Muscle of leg (tissue), 11 donors: ENCODE measurements around the gene NTN1. TPM values are rescaled to one million over a fixed set of nuclear protein-coding genes. Genes with fewer than 3 reads are reported as not detected.
"Not testable (repeated sequence)": the region's sequence is repeated elsewhere in the genome, so short reads cannot be mapped to it uniquely, and the experiment has no call there.

Experiments used
- DNase-seq: peaks from one replicate; pipeline ENCODE4 v3.0.0; 2013
- H3K27ac ChIP-seq: one replicate; pipeline ENCODE4 v1.5.1; 2013; ENCODE audit warnings: mild to moderate bottlenecking, low read length, control low read depth
- H3K27me3 ChIP-seq: one replicate; pipeline ENCODE4 v1.6.1; 2013; ENCODE audit warnings: low read length; ENCODE audit not compliant: control insufficient read depth, insufficient read depth
- H3K36me3 ChIP-seq: one replicate; pipeline ENCODE4 v1.6.1; 2013; ENCODE audit warnings: low read length; ENCODE audit not compliant: control insufficient read depth, insufficient read depth
- H3K4me1 ChIP-seq: one replicate; pipeline ENCODE4 v1.6.1; 2013; ENCODE audit warnings: low read length; ENCODE audit not compliant: control insufficient read depth, insufficient read depth
- H3K4me3 ChIP-seq: one replicate; pipeline ENCODE4 v1.5.1; 2013; ENCODE audit warnings: low read length, control low read depth
- H3K9me3 ChIP-seq: replicated peaks from 2 replicates; pipeline ENCODE4 v1.6.1; 2013; ENCODE audit warnings: low read depth, low read length; ENCODE audit not compliant: control insufficient read depth
- WGBS: methylation state at CpG from one replicate; pipeline ENCODE4 v1.1.5; 2013; ENCODE audit warnings: missing lambda C conversion rate; ENCODE audit not compliant: insufficient coverage; 5-methylcytosine and 5-hydroxymethylcytosine counted together
- polyA plus RNA-seq, 8 donors: library from polyadenylated mRNA; unstranded; fragments of 120-200 nt; gene quantifications; one replicate each; pipeline versions ENCODE4 v1.2.1 to v1.2.3, GENCODE V29; 2013; ENCODE audit warnings: inconsistent platforms in 1 of 8, low replicate concordance in 1 of 8; ENCODE audit not compliant: insufficient read length in 8 of 8, insufficient read depth in 1 of 8
- total RNA-seq: library from RNA; stranded (reverse); fragments of 120-200 nt; gene quantifications from one replicate; pipeline ENCODE4 v1.2.4, GENCODE V29; 2013

The NTN1 gene
- total and polyA plus RNA-seq, 9 donors: 3.5 to 14.4 (median 5.6) TPM

DNA sequence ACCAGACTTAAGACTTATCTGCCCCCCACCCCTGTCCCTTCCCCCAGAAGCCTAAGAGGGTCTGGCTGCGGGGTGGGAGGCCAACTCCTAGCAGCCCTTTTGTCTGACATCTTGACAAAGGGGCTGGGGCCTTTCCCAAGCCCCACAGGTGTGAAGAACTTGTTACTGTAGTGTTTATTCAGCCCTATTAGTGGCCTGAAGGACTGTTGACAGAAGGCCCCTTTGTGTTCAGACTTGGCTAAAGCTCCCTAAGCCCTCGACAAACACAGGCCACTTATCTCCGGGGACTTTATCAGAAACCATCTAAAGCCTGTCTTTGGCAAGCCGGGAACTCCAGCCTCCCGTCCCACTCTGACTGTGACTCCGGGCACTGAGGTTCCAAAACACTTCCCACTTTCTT, 129.8 kb downstream of the NTN1 start:
- Histone ChIP-seq H3K36me3 (no peaks in the 10 kb centered on the region), H3K4me1 (peaks cover 17% of the 10 kb centered on the region), H3K4me3 (no peak overlapping the region), H3K9me3 (no peaks in the 10 kb centered on the region), H3K27me3 (no peaks in the 10 kb centered on the region), H3K27ac (no peak overlapping the region)
- 62% methylated on average over 4 of the region's 6 CpGs for WGBS
- no peak for DNase-seq

DNA sequence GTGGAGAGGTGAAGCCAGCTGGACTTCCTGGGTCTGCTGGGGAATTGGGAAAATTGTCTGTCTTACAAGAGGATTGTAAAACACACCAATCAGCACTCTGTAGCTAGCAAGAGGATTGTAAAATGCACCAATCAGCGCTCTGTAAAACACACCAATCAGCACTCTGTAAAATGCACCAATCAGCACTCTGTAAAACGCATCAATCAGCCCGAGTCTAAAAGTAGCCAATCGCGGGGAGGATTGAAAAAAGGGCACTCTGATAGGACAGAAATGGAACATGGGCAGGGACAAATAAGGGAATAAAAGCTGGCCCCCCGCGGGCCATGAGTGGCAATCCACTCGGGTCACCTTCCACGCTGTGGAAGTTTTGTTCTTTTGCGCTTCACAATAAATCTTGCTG, 130.4 kb downstream of the NTN1 start:
- 95% methylated on average over 9 of the region's 10 CpGs for WGBS
- peaks cover 17% of the 10 kb centered on the region for H3K4me1 ChIP-seq
- H3K4me3 ChIP-seq, H3K27me3 ChIP-seq, DNase-seq, H3K27ac ChIP-seq, H3K36me3 ChIP-seq, H3K9me3 ChIP-seq: not testable (repeated sequence)

DNA sequence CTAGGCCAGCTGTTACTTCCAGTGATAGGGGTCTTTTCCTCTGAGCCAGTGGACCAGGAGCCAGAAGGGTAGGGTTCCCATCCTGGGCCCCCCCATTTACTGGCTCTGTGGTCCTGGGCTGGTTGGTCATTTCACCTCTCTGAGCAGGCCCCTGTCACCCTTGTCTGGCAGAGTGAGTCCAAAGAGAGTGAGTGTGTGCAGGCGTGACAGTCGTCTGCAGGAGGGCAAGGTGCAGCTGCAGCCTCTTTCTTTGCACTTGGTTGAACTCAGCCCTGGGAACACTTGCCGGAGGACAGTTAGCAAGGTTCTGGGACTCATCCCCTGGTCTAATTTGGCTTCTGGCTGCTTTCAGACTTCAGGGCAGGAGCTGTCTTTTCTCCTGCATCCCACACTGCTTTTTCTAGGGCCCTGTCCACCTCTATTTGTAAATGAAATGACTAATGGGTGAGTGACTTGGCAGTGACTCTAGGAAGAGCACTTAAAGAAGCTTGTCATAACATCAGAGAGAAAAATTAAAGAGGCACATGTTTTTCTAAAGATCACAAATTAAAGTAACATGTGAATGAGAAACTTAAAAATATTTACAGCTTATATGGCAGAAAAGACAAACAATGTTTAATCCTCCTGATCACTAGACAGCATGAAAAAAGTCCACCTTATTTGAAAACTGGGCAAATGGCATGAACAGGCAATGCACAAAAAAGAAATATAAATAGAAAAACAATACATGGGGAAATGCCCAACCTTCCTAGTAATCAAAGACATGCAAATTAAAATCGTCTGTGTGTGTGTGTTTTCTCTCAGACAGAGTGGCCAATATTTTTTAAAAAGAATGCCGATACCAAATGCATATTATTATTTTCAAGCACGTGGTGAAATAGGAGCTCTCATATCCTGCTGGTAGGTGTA, 137.5 kb downstream of the NTN1 start:
- no peaks in the 10 kb centered on the region for H3K36me3 ChIP-seq
- no peak overlapping the region for H3K27ac ChIP-seq
- H3K27me3 ChIP-seq: peaks cover 3% of the 10 kb centered on the region
- peaks cover 5% of the 10 kb centered on the region for H3K9me3 ChIP-seq
- 77% methylated on average over 3 of the region's 6 CpGs for WGBS
- DNase-seq: no peak
- no peak overlapping the region for H3K4me3 ChIP-seq
- H3K4me1 ChIP-seq: no peaks in the 10 kb centered on the region

DNA sequence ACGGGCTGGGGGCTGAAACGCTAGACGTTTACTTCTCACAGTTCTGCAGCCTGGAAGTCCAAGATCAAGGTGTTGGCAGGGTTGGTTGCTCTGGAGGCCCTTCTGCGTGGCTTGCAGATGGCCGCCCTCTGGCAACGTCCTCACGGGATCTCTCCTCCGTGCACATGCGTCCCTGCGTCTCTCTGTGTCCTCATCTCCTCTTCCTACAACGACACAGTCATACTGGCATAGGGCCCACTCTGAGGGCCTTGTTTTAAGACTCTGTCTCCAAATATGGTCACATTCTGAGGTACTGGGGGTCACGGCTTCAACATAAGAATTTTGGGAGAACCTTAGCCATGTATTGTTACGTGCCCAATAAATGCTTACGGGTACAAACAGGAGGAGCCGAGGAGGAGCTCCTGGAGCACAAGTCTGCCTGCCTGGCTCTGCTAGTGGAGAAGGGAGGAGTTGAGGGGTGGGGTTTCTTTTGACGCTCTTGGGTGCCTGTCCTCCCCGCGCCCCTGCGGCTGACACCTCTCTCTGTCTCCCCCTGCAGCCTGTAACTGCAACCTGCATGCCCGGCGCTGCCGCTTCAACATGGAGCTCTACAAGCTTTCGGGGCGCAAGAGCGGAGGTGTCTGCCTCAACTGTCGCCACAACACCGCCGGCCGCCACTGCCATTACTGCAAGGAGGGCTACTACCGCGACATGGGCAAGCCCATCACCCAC, 141.1 kb downstream of the NTN1 start:
- 88% methylated on average over 26 of the region's 31 CpGs for WGBS
- no peak overlapping the region for H3K27ac ChIP-seq
- peaks cover 3% of the 10 kb centered on the region for H3K36me3 ChIP-seq
- no peaks in the 10 kb centered on the region for H3K4me1 ChIP-seq
- peaks cover 9% of the 10 kb centered on the region for H3K9me3 ChIP-seq
- H3K4me3 ChIP-seq: no peak overlapping the region
- peaks cover 3% of the 10 kb centered on the region for H3K27me3 ChIP-seq
- DNase-seq: no peak

DNA sequence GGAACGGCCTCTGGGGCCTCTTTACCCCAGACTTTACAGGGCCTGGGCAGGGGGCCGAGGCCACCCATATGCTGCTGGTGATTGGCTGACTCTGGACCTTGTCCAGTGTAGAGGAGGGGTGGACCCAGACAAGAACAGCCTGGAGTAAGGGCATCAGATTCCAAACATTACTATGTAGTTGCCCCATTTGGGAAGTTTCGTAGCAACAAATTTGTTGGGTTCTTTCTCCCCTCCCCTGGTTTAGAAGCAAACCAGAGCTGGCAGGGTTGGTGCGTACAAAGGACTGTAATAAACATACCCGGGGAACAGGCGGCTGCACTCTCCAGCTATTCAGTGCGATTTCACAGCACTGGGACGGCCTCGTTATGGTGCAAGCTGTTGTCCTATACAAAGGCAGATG, 145.5 kb downstream of the NTN1 start:
- DNase-seq: no peak
- H3K27ac ChIP-seq: no peak overlapping the region
- peaks cover 4% of the 10 kb centered on the region for H3K9me3 ChIP-seq
- peaks cover 3% of the 10 kb centered on the region for H3K36me3 ChIP-seq
- H3K27me3 ChIP-seq: no peaks in the 10 kb centered on the region
- 87% methylated on average over 6 of the region's 9 CpGs for WGBS
- H3K4me1 ChIP-seq: peaks cover 17% of the 10 kb centered on the region
- no peak overlapping the region for H3K4me3 ChIP-seq

DNA sequence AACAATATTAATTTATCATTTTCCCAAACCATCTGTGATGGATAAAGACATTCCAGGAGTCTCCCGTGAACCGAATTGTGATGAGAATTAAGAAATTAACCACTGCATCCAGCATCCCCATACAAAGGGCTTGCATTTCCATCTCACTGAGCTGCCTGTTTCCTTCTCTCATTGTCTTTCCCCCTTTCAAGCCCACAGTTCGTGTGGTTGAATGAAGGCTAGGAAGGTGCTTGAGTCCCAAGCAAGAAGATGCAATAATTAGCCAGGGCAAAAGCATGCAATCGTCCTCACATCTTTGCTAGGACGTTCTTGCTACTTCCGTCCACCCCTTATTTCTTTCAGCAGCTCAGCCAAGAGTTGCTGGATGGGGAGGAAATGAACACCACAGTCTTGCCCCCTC, 146.1 kb downstream of the NTN1 start:
- Histone ChIP-seq H3K27me3 (no peaks in the 10 kb centered on the region), H3K9me3 (peaks cover 4% of the 10 kb centered on the region), H3K4me1 (peaks cover 17% of the 10 kb centered on the region), H3K27ac (no peak overlapping the region), H3K36me3 (peaks cover 3% of the 10 kb centered on the region), H3K4me3 (no peak overlapping the region)
- no peak for DNase-seq
- 70% methylated on average over 2 of the region's 6 CpGs for WGBS

DNA sequence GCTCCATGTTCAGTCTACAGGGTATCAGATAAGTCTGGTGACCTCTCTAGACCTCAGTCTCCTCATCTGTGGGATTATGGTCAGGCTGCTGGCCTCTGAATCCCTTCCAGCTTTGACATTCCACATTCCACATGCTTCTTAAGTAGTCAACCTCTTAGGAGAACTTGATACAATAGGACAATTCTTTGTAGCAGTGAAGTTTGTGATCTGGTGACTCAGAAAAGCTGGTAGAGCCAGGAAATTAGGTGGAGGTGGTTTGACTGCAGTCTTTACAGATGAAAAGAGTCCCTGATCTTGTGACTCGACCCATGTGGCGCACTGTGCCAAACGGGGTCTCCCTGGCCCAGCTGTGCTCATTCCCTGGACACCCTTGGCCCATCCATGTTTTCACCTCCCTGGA, 147.8 kb downstream of the NTN1 start:
- DNase-seq: no peak
- Histone ChIP-seq H3K4me3 (no peak overlapping the region), H3K9me3 (peaks cover 5% of the 10 kb centered on the region), H3K27ac (no peak overlapping the region), H3K27me3 (no peaks in the 10 kb centered on the region), H3K4me1 (peaks cover 20% of the 10 kb centered on the region), H3K36me3 (peaks cover 5% of the 10 kb centered on the region)
- WGBS: 87% methylated on average over 3 of the region's 3 CpGs

DNA sequence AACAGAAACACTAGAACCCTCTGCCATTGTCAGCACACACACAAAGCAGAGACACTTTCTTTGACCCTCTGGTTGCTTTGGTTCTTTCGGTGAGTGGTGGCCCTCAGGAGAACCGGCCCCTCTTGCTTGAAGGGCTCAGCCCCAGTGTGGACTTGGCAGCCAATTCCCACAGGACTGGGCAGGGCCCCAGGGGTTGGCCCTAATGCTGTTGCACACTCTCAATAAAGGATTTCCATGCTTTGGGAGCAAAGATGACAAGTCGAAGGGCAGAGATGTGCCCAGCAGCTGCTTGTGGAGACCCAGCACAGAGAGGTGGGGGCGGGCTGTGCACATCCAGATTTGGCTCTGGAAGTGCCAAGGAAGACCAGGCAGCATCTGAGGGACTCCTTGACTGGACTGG, 149.0 kb downstream of the NTN1 start:
- WGBS: 77% methylated on average over 4 of the region's 4 CpGs
- no peak for DNase-seq
- peaks cover 2% of the 10 kb centered on the region for H3K36me3 ChIP-seq

DNA sequence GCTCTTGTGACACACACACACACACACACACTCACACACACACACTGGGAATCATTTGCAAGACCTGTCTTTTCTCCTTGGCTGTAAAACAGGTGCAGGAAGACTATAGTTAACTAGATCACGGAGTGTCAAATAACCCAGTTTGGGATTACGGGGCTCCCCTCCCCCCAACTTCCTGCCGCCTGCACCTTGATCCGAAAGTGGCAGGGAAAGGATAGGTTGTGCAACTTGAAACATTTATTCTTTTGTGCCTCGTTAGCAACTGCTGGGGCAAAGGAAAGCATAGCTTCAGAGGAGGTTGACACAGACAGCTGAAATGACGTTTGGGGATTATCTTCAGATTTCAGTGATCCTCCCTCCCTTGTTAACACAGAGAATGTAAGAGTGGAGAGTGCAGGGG, 149.5 kb downstream of the NTN1 start:
- DNase-seq: peak; percentile 64

More for the DNA sequence above, 149.0 kb downstream of the NTN1 start:
- Histone ChIP-seq H3K27ac (peak overlapping the region; percentile 65), H3K9me3 (peaks cover 11% of the 10 kb centered on the region), H3K27me3 (no peaks in the 10 kb centered on the region), H3K4me3 (no peak overlapping the region), H3K4me1 (peaks cover 20% of the 10 kb centered on the region)

DNA sequence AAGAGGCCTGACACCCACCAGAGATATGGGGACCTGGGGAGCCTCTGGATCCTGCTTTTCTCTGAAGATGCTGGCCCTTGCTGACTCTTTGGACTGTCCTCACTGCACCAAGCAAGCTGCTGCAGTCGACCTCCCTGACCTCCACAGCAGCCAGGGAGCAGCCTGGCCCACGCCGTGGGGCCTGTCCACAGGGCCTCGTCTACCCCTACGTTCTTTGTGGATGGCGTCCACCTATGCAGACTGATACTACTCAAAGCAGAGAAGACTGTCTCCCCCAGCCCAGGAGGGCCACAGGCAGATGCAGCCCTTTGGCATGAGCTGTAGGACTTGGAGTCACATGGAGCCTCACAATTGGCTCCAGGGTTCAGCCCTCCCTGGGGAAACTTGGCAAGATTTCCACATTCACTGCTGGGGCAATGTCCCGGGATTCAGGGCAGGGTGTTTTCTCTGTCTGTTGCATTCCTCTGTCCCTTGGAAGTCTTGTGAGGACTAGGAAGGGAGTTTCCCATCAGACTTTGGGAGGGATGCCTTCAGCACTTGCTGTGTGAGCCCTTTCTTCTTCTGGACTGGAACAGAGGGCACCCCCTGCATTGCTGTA, 152.2 kb downstream of the NTN1 start:
- Histone ChIP-seq H3K27me3 (no peaks in the 10 kb centered on the region), H3K36me3 (peaks cover 2% of the 10 kb centered on the region), H3K27ac (no peak overlapping the region), H3K9me3 (peaks cover 7% of the 10 kb centered on the region), H3K4me1 (peaks cover 33% of the 10 kb centered on the region), H3K4me3 (no peak overlapping the region)
- DNase-seq: no peak
- WGBS: 50% methylated on average over 2 of the region's 7 CpGs

More for the DNA sequence above, 149.5 kb downstream of the NTN1 start:
- Histone ChIP-seq H3K9me3 (peaks cover 11% of the 10 kb centered on the region), H3K27ac (peak overlapping the region; percentile 65), H3K36me3 (peaks cover 2% of the 10 kb centered on the region), H3K4me1 (peaks cover 20% of the 10 kb centered on the region), H3K4me3 (no peak overlapping the region), H3K27me3 (no peaks in the 10 kb centered on the region)
- WGBS: no CpG with 5 or more reads among the region's 6 CpGs
